GM21360 (cell line): ENCODE data around the gene GNAZ.

Experiments used
- ATAC-seq: cut with Tn5 transposase; IDR thresholded peaks from one replicate; pipeline ENCODE4 v1.9.1; 2021; ENCODE audit warnings: mild to moderate bottlenecking, moderate library complexity; ENCODE audit not compliant: unreplicated experiment

GNAZ gene

DNA sequence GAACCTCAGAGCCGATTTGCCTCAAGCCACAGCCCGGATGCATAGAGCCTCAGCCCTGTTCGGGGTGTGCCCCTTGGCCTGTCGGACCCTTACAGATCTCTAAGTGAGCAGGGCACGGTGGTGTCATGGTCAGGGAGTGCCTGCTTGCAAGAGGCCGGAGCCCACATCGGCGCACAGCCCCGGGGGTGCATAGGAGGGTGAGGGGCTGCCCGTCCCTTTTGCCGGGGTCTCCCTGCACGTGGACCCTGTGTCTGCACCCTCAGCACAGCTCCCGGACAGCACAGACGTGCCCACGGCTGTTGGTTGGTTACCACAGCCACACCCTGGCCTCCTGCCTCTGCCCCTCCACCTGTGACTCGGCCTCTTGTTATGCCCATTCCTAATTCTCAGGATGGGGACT, 81.5 kb downstream of the GNAZ start:
- ATAC-seq: no peak

DNA sequence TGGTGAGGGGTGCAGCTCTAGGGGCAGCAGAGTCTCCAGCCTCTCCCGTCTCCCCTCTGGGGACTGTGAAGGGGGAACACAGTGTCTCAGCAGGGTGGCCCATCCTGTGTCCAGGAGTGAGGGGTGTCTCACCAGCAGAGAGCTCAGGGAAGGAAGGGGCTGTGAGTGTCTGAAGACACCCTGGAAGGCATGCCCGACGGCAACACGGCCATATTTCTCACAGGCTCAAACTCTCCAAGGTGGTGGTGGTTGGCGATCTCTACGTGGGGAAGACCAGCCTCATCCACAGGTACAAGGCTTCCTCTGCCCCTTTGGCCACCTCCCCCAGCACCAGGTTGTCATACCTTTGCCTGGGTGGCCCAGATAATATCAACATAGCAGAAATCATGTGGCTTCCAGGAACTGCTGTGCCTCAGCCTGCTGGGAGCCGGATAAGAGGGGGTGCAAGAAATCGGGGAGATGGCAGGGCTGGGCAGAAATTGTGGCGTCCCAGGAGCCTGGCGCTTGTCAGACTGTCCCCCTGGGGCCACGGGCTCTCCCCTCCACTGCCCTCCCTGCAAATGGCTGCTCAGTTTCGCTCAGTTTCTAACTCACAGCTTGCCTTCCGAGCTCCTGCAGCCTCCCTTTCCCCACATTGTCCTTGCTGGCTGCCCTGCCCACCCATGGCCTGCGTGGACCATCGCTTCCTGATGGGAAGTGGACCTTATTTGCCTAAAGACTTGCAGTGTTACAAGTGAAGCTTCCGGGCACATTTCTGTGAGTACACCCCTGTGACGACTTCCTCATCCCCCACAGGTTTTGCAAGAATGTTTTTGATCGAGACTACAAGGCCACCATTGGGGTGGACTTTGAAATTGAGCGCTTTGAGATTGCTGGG, 82.2 kb downstream of the GNAZ start:
- no peak for ATAC-seq

DNA sequence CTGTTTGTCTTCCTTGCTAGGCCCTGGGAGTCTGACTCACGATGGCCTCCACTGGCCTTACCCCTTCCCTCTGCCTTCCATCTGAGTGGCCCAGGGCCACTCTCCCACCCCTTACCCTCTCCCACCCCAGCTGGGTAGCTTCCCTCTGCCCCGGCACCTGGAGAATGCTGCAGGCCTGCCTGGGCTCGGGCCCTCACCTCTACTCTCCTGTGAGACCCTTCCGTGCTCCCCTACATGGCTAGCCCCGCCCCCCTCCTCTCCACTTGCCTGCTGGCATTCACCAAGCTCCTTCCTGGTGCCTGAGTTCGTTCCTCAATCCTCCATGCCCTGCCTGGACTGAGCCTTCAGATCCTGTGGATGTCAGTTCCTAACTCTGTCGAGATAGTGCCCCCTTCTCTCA, 83.7 kb downstream of the GNAZ start:
- ATAC-seq: no peak

DNA sequence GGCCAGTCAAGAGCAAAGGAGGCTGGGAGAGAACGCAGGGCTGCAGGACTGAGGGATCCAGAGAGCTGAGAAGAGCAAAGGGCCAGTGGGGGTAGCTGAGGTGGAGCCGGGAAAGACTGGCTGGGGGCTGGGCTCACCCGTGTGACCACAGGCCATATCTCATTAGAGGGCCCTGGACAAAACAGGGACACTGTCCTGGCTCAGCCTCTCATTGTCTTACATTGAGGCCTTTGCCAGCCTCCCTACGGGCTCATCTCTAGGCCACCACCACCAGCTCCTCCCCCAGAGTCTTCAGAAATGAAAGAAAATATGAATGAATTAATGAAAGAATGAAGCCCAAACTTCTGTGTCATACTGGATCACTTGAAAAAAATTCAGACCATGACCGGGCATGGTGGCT, 84.1 kb downstream of the GNAZ start:
- no peak for ATAC-seq

DNA sequence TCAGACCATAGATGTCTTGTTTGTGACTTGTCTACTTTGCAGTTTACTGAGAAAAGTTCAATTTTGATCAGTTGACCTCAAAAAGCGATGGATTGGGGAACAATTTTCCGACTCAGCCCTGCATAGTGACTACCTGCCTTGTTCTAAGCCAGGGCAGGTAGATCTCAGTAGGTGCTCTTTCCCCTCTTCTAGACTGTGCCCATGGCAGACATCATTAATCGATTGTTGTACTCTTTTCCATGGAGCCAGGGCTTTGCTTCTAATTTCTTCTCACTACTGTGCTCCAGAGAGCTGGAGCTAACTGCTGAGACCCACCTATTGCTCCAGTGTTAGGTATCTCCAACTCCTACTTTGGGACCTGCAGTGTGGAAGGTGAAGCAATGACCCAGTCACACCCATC, 84.8 kb downstream of the GNAZ start:
- no peak for ATAC-seq

DNA sequence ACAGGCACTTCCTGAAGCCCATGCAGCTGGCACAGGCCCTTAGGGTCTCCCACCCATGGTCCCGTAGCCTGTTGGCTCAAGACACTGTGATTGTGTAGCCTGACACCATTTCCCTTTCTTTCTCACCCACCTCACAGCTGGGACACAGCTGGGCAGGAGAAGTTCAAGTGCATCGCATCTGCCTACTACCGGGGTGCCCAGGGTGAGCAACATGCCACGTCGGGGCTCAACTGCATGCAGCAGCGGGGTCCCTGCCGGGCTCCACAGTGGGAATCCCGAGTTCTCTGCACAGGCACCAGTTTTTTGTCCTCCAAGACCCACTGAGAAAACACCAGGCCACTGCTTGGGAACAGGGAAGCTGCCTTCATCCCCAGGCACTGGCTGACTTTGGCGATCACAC, 85.5 kb downstream of the GNAZ start:
- ATAC-seq: no peak

DNA sequence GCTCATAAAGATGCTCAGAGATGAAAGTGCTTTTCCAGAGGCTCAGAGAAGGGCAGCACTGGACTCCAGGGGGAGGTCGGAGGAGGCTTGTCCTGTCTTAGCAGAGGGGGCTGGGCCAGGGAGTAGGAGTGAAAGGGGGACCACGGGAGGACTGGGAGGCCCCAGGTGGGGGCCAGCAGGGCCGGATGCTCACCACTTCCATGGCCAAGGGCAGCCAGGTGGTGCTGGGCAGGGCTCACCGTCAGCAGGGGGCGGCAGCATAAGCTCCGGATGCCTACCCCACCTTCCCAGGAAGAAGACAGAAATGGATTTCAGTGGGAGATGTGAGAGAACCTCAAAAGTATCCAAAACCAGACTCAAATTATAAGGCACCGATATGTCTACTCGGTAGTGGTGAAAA, 86.0 kb downstream of the GNAZ start:
- ATAC-seq: no peak

DNA sequence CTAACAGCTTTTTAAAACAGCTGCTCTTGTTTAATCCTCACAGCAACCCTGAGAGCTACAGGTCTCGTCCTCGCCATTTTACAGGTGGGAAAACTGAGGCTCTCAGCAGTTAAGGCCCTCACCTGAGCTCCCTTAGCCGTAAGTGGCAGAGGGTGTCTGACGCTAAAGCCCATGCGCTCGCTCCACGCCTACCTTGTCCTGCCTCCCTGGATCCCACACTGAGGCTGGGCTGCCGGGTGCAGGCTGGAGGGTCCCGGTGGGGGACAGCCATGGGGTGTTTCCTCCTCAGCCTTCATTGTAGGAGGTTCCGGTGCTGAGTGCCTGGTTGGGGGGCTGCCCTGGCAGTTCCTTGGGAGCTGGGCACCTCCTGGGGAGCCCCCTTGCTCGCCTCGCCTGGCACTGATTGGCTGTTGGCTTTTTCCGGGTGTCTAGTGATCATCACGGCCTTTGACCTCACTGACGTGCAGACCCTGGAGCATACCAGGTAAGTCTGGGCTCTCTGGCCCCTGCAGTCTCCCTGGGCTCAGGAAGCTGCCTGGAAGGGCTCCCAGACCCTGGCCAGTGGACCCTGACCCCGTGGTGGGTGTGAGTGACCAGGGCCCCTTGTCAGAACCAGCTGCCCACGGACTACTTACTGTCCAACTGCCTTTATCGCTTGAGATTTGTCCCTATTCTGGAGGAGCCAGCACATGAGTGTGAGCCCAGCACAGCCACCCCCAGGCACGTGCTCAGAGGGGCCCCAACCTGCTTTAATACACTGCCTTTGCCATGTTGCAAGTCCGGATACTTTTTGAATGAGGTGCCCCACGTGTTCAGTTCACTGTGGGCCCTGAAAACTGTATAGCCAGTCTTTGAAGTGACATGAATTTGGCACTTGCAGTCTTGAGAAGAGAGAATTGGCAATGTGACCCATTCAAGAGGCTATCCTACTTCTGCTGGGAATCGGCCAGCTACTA, 87.5 kb downstream of the GNAZ start:
- no peak for ATAC-seq

DNA sequence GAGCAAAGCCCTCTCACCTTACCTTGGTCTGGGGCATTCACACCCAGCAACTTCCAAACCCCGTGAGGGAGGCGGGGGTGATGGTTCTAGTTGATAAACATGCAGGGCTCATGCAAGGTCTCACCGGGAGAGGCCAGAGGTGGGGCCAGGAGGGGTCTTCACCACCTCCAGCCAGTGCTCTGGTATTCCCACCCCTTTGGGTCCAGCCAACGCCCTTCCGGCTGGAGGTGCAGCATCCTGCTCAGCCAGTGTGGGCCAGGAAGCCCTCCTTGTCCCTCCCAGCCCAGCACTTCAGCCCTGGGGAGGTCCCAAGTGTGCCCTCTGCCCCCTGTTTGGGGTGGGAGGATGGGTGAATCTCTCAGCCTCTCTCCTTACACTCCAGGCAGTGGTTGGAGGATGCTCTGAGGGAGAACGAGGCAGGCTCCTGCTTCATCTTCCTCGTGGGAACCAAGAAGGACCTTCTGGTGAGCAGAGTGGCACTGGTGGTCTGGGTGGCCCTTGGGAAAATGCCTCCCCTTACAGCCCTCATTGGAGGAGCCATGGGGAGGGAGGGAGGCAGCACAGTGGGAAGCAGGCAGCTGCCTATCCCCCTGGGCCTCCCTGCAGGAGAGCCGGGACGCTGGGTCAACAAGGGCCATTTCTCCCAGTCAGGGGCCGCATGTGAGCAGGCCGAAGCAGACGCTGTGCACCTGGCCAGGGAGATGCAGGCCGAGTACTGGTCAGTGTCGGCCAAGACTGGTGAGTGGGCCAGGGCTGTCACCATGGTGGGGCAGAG, 88.4 kb downstream of the GNAZ start:
- ATAC-seq: no peak

DNA sequence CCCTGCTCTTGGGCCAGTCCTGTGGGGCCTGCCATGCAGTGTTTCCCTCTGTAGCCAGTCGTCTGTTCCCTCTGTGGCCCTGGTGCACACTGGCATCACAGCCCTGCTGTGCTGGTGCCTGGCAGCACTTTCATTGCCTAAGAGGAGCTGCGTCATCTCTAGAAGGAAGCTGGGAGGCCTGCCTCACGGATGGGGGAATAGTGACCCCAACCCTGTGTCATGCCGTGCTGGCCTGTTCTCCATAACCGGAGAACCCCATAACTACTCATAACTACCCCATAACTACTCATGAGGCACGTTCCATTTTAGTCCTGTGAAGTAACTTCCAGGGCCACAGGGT, 88.9 kb downstream of the GNAZ start:
- no peak for ATAC-seq

DNA sequence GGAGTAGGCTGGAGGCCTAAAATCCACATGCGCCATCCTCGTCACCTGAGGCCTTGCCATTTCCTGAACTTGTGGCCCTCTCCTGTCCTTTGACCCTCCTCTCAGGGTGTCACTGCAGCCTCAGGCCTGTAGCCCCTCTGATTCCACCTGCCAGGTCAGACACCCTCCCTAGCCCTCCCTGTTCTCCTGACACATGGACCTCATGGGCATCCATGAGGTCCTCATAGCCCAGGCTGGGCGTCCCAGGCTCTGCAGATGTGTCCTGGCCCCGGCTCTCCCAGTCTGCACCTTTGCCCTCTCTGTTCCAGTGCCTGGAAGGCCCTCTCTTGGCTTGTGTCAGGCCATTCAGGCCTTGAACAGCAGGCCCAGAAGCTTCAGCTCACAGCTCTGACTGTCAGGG, 90.7 kb downstream of the GNAZ start:
- no peak for ATAC-seq

DNA sequence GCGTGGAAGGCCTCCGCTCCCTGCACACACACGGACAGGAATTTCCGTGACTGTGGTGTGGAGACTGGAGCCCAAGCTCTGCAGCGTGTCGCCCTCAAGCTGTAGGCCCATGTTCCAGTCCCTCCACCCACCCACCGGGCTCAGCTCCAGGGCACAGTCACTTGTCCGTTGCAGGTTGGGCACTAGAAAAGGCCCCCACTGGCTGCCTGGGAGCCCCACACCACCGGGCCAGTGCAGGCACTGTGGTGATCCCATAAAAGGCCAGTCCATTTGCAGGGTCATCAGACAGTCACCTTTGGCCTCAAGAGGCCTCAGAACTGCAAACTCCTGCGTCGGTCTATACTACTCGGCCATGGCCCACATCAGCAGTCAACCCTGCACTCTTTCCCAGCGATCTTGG, 91.3 kb downstream of the GNAZ start:
- no peak for ATAC-seq

DNA sequence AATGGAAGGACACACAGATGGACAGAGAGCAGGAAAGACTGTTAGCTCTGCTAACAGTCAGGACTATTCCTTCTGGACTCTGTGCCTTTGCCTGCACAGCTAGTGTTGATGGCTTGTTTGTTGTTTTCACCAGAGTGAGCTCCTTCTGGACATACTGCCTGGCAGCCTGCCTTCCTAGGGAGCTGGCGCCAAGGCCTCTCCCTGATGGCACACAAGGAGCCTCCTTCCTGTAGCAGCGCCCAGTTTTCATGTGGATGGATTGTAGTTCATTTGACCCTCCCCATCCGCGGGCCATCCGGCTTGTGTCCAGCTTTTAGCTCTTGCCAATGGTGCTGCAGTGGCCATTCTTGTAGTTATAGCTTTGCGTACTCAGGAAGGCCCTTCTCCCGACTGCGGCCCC, 93.3 kb downstream of the GNAZ start:
- ATAC-seq: no peak

DNA sequence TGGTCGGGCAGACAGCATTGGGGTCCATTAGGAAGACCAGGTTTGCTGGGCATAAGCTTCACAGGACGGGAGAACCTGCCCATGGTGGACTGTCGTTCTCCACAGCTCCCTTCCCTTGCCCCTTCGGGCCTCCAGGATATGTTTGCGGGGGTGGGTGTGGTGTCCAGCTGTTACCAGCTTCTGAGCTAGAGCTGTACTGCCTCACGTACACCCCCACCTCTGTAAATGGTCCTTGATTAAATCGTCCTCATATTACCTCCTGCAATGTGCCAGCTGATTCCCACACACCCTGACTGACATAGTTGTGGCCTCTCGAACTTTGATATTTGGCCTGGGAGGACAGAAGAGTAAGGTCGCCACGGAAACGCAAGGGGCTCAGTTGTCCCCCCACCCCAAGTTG, 93.8 kb downstream of the GNAZ start:
- no peak for ATAC-seq

DNA sequence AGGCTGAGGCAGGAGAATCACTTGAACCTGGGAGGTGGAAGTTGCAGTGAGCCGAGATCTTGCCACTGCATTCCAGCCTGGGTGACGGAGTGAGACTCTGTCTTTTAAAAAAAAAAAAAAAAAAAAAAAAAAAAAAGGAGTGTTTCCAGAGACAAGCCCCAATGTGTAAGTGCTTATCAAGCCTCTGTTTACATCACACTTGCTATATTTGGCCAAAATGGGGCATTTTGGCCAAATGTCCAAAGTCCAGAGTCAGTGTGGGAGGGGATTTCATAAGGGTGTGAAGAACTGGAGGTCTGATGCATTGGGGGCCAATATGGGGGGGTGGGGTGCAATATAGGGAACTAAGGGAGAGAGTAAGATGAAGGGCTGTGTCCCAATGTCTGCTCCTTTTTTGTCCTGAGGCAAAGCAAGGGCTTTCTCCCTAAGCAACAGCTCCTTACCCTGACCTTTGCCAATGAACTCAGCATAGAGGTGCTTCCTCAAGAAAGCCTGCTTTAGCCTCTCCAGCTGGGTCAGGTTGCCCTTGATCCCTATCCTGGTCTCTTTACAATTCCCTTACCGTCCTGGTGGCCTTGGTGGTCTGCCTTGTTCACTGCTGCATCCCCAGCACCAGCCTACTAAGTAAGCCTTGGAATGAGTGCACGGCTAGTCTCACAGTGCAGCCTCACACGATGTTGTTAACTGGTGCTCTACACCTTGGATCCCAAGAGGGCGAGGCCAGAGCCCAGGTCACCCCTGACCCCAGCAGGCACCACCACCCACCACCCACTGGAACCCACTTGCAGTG, 95.9 kb downstream of the GNAZ start:
- no peak for ATAC-seq

DNA sequence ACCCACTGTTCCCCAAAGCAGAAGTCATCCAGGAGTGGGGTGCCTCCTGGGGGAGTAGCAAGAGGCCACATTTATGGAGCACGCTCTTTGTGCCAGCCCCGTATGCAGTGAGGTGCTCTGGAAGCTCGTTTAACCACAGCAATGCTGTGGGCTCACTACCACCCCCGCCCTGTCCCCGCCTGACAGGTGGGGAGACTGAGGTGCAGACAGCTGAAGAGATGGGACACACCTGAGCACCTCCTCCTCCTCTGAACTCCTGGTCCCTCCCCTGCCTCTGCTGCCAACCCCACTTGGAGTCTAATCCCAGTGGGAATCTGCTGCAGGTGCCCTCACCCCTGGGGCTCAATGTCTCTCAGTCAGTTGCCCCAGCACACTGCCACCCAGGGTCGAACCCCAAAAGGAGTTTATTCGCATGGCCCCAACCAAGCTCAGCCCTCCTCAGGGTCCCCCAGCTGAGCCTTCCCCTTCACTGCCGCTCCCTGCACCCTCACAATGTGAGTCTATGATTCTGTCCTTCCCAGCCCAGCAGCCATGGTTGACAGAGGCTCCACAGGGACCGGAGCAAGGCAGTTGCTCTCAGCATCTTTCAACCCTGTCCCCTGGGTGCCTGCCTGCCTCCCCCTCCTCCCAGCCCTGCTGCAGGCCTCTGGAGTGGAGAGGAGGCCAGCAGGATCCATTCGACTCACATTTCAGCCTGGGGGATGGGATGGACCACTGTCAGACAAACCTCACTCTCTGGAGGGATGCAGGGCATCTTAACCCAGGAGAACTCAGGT, 96.7 kb downstream of the GNAZ start:
- no peak for ATAC-seq

DNA sequence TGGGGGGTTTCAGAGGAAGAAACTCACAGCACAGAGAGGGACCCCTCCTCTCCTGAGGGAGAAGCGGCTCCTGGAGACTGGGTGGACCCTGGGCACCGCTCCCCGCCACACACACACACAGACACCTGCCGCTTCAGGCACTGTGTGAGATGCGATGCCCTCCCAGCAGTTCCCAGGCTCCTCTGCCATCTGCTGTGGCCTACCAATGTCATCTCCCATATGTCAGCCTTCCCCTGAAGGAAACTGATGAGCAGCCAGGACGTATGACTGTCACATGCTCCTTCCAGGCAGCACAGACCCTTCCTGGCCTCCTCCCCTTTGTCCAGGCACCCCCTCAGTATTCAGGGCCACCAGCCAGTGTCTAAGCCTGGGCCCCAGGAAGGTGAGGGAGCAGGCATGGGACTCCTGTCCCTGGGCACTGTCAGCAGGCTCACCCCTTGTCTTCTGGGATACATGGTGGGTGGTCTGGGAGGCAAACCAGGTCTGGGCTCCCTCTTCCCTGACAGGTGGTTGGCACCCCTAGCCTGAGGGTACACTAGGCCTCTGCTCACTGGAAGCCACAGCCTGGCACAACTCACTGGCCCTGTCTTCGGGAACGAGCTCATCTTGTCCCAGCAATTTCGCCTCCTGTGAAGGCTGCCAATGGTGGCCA, 98.2 kb downstream of the GNAZ start:
- ATAC-seq: no peak

DNA sequence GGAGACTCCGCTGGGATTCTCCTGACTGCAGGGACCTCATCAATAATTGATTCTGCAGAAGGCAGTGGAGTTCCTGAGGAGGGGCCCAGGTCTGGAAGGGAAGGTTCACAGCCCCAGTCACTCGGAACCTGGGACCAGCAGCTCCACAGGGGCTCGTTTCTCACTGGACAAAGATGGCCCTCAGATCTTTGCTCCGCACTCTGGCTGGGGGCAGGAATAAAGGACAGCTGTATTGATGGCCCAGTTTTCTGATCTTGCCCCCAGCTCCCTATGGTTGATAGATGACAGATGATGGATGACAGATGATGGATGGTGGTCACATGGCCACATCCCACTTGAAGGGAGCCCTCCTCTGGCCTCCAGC, 98.7 kb downstream of the GNAZ start:
- no peak for ATAC-seq
